ENCODE results near the gene POU2F3. TPM values are rescaled to one million over a fixed set of nuclear protein-coding genes. Genes with fewer than 3 reads are reported as not detected.
A peak's percentile ranks its signal among the peaks of the same experiment; 100 is the strongest.

POU2F3 gene
- total and polyA plus RNA-seq, 2 of the 13 experiments (the other 11 are each of a cell fraction or from before 2014, with no cell fraction given) = not detected

DNA sequence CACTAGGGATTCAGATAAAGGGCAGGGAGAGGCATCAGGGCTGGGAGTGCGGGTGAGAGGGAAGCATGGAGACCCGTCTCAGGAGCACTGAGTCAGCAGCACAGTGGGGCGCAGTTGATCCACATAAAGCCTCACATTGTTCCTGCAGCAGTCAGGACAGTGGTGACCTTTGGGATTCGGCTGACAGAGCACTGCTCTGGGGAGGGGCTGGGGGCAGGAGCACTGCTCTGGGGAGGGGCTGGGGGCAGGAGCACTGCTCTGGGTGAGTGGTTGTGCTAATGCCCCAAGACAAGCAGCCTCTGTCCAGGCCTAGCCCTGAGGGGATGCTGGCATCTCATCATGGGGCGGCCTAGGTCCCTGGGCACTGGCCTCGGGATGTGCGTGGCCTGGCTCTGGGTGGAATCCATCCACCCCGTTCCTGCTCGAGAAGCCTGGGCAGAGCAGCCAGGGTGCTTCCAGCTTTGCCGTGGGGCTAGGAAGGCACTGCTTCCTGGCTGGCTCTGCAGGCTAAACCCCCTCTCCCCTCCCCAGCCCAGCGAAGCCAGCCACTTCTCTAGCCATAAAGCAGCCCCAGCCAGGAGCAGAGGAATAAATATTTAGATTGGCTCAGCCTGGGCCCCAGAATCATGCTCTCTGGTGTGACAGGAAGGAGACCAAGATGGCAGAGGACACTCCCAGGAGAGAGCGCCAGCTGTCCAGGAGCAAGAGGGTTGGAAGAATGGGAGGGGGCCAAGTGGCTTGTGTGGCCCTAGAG, 21.8 kb upstream of the POU2F3 start (continued):
- TF ChIP-seq, protein P1, sequence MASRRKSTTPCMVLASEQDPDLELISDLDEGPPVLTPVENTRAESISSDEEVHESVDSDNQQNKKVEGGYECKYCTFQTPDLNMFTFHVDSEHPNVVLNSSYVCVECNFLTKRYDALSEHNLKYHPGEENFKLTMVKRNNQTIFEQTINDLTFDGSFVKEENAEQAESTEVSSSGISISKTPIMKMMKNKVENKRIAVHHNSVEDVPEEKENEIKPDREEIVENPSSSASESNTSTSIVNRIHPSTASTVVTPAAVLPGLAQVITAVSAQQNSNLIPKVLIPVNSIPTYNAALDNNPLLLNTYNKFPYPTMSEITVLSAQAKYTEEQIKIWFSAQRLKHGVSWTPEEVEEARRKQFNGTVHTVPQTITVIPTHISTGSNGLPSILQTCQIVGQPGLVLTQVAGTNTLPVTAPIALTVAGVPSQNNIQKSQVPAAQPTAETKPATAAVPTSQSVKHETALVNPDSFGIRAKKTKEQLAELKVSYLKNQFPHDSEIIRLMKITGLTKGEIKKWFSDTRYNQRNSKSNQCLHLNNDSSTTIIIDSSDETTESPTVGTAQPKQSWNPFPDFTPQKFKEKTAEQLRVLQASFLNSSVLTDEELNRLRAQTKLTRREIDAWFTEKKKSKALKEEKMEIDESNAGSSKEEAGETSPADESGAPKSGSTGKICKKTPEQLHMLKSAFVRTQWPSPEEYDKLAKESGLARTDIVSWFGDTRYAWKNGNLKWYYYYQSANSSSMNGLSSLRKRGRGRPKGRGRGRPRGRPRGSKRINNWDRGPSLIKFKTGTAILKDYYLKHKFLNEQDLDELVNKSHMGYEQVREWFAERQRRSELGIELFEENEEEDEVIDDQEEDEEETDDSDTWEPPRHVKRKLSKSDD (CRISPR knock-in tag; IDR thresholded peaks at IDR 0.05; ENCODE audit: low read depth) = no peak
- no peak; the same call in 1 of the 2 replicates for TF ChIP-seq ETV5 (CRISPR knock-in tag; IDR thresholded peaks at IDR 0.05; ENCODE audit: borderline replicate concordance)
- peak; percentile 42; the same call in 1 of the 2 replicates for TF ChIP-seq MXD4 (CRISPR knock-in tag; IDR thresholded peaks at IDR 0.05)
- TF ChIP-seq TBX3 (IDR thresholded peaks at IDR 0.05; ENCODE audit: borderline replicate concordance) = no peak
- peak; percentile 47 to 72 for TF ChIP-seq MAFK (conservative IDR thresholded peaks at IDR 0.05 in 1 of 2, IDR thresholded peaks at IDR 0.05 in 1 of 2; ENCODE audit: low read length in 2 of 2)
- TF ChIP-seq CEBPB (IDR thresholded peaks at IDR 0.05; ENCODE audit: borderline replicate concordance, low read depth, low read length) = no peak
- TF ChIP-seq SALL1 (CRISPR knock-in tag; IDR thresholded peaks at IDR 0.05) = 0 out of 2 replicates have a peak, but pooled peaks have one; percentile 7
- no peak; the same call in 1 of the 2 replicates for TF ChIP-seq PHF21A (CRISPR knock-in tag; IDR thresholded peaks at IDR 0.05)
- no peak for TF ChIP-seq ZNF253 (CRISPR knock-in tag; IDR thresholded peaks at IDR 0.05; ENCODE audit: borderline replicate concordance)
- TF ChIP-seq ZSCAN30 (CRISPR knock-in tag; IDR thresholded peaks at IDR 0.05) = no peak
- TF ChIP-seq, protein P2, sequence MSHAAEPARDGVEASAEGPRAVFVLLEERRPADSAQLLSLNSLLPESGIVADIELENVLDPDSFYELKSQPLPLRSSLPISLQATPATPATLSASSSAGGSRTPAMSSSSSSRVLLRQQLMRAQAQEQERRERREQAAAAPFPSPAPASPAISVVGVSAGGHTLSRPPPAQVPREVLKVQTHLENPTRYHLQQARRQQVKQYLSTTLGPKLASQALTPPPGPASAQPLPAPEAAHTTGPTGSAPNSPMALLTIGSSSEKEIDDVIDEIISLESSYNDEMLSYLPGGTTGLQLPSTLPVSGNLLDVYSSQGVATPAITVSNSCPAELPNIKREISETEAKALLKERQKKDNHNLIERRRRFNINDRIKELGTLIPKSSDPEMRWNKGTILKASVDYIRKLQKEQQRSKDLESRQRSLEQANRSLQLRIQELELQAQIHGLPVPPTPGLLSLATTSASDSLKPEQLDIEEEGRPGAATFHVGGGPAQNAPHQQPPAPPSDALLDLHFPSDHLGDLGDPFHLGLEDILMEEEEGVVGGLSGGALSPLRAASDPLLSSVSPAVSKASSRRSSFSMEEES (CRISPR knock-in tag; IDR thresholded peaks at IDR 0.05) = no peak
- TF ChIP-seq, protein P3, sequence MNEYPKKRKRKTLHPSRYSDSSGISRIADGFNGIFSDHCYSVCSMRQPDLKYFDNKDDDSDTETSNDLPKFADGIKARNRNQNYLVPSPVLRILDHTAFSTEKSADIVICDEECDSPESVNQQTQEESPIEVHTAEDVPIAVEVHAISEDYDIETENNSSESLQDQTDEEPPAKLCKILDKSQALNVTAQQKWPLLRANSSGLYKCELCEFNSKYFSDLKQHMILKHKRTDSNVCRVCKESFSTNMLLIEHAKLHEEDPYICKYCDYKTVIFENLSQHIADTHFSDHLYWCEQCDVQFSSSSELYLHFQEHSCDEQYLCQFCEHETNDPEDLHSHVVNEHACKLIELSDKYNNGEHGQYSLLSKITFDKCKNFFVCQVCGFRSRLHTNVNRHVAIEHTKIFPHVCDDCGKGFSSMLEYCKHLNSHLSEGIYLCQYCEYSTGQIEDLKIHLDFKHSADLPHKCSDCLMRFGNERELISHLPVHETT (CRISPR knock-in tag; conservative IDR thresholded peaks at IDR 0.05) = no peak
- TF ChIP-seq ZNF234 (CRISPR knock-in tag; conservative IDR thresholded peaks at IDR 0.05) = no peak
- TF ChIP-seq HOXA5 (CRISPR knock-in tag; IDR thresholded peaks at IDR 0.05) = no peak
- TF ChIP-seq LCORL (IDR thresholded peaks at IDR 0.05) = no peak
- peak; percentile 38; the same call in 1 of the 2 replicates for TF ChIP-seq LCORL (CRISPR knock-in tag; IDR thresholded peaks at IDR 0.05)
- no peak for TF ChIP-seq ZNF670 (CRISPR knock-in tag; IDR thresholded peaks at IDR 0.05; ENCODE audit: borderline replicate concordance)
- no peak for TF ChIP-seq CBX2 (IDR thresholded peaks at IDR 0.05; ENCODE audit: low read depth, low read length)
- no peak for TF ChIP-seq CBX2 (CRISPR knock-in tag; IDR thresholded peaks at IDR 0.05; ENCODE audit: low read depth)
- TF ChIP-seq, protein P4, sequence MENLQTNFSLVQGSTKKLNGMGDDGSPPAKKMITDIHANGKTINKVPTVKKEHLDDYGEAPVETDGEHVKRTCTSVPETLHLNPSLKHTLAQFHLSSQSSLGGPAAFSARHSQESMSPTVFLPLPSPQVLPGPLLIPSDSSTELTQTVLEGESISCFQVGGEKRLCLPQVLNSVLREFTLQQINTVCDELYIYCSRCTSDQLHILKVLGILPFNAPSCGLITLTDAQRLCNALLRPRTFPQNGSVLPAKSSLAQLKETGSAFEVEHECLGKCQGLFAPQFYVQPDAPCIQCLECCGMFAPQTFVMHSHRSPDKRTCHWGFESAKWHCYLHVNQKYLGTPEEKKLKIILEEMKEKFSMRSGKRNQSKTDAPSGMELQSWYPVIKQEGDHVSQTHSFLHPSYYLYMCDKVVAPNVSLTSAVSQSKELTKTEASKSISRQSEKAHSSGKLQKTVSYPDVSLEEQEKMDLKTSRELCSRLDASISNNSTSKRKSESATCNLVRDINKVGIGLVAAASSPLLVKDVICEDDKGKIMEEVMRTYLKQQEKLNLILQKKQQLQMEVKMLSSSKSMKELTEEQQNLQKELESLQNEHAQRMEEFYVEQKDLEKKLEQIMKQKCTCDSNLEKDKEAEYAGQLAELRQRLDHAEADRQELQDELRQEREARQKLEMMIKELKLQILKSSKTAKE (CRISPR knock-in tag; IDR thresholded peaks at IDR 0.05; ENCODE audit: borderline replicate concordance) = no peak
- no peak for TF ChIP-seq NR2F1 (CRISPR knock-in tag; IDR thresholded peaks at IDR 0.05)
- 0 out of 2 replicates have a peak, but pooled peaks have one; percentile 40 for TF ChIP-seq KDM2A (CRISPR knock-in tag; IDR thresholded peaks at IDR 0.05; ENCODE audit: borderline replicate concordance, low read depth)
- no peak for TF ChIP-seq ZNF605 (CRISPR knock-in tag; IDR thresholded peaks at IDR 0.05)
